Peyer's patch (tissue), 4 donors: ENCODE measurements around the gene GTF3C2. TPM values are rescaled to one million over a fixed set of nuclear protein-coding genes. Genes with fewer than 3 reads are reported as not detected.
"Not testable (repeated sequence)": the region's sequence is repeated elsewhere in the genome, so short reads cannot be mapped to it uniquely, and the experiment has no call there.

Source experiments
- DNase-seq, 3 donors: peaks; one replicate each; pipeline ENCODE4 v3.0.0-alpha.2; 2017 to 2019
- H3K27ac ChIP-seq, 4 donors: fragments of 200-600 bp; sonication (generic); one replicate each; pipeline ENCODE4 v1.5.1; 2016 to 2019
- H3K27me3 ChIP-seq, 2 donors: fragments of 200-600 bp; sonication (generic); one replicate each; pipeline ENCODE4 v1.5.1; 2019
- H3K36me3 ChIP-seq, 3 donors: fragments of 200-600 bp; sonication (generic); one replicate each; pipeline ENCODE4 v1.5.1; 2016 to 2019
- H3K4me1 ChIP-seq, 4 donors: fragments of 200-600 bp; sonication (generic); one replicate each; pipeline ENCODE4 v1.5.1; 2016 to 2019
- H3K4me3 ChIP-seq, 4 donors: fragments of 200-600 bp; sonication (generic); 1 replicate in 3 of 4; 2 replicates in 1 of 4; pipeline ENCODE4 v1.5.1; 2016 to 2019; ENCODE audit warnings: mild to moderate bottlenecking in 1 of 4
- H3K9me3 ChIP-seq, 4 donors: fragments of 200-600 bp; sonication (generic); one replicate each; pipeline ENCODE4 v1.5.1; 2016 to 2019; ENCODE audit warnings: mild to moderate bottlenecking in 1 of 4
- CTCF ChIP-seq, 6 experiments: fragments of 450-650 bp in 4 of 6; fragments of 200-600 bp in 2 of 6; sonication (generic) in 1 of 6; IDR thresholded peaks; one replicate each; pipeline ENCODE4 v1.5.1; 2017 to 2019; ENCODE audit warnings: antibody characterized with exemption in 6 of 6, mild to moderate bottlenecking in 3 of 6, moderate library complexity in 1 of 6
- POLR2A ChIP-seq, 2 donors: fragments of 450-650 bp; IDR thresholded peaks; one replicate each; pipeline ENCODE4 v1.5.1; 2017; ENCODE audit warnings: antibody characterized with exemption in 2 of 2, mild to moderate bottlenecking in 2 of 2, moderate library complexity in 2 of 2
- total RNA-seq, 4 donors: library from RNA; depleted of rRNA; stranded (reverse); fragments of >200 nt; gene quantifications; one replicate each; pipeline ENCODE4 v1.1.0, GENCODE V29; 2016

GTF3C2 gene
- total RNA-seq, 4 donors from 2014 or later = 59.0 to 111 (median 74.6) TPM

GRCh38 chr2:27322301-27322765 lies 34.2 kb downstream of the GTF3C2 start:
- H3K9me3 ChIP-seq = no peaks in the 10 kb centered on the region
- no peak for TF ChIP-seq POLR2A (IDR thresholded peaks at IDR 0.05)
- no peak for TF ChIP-seq CTCF (IDR thresholded peaks at IDR 0.05)
- peak in 2 of 3 donors; percentile 24 to 54 for DNase-seq
- H3K27ac ChIP-seq = peak overlapping the region; percentile 86 to 94 (median 90)
- H3K4me3 ChIP-seq = peak overlapping the region; percentile 65 to 95 (median 78)
- peaks cover 0 to 14% (median 0%) of the 10 kb centered on the region in 3 donors for H3K36me3 ChIP-seq
- peaks cover 0 to 21% (median 6%) of the 10 kb centered on the region in 4 donors for H3K4me1 ChIP-seq
- H3K27me3 ChIP-seq = no peaks in the 10 kb centered on the region

- Histone ChIP-seq H3K4me1 (peaks cover 0 to 21% (median 6%) of the 10 kb centered on the region in 4 donors), H3K4me3 (peak overlapping the region in 1 of 4 donors; percentile 15), H3K27ac (peak overlapping the region in 2 of 4 donors; percentile 4 to 63), H3K27me3 (no peaks in the 10 kb centered on the region), H3K9me3 (no peaks in the 10 kb centered on the region), H3K36me3 (peaks cover 0 to 2% (median 0%) of the 10 kb centered on the region in 3 donors)
- TF ChIP-seq POLR2A (IDR thresholded peaks at IDR 0.05) (no peak), CTCF (IDR thresholded peaks at IDR 0.05) (peak in 4 of 6 experiments; percentile 12 to 70 (median 66))
- DNase-seq = peak; percentile 19 to 86 (median 79)
Measured at GRCh38 chr2:27320958-27321543, 35.5 kb downstream of the GTF3C2 start.

- H3K36me3 ChIP-seq, H3K27ac ChIP-seq, H3K27me3 ChIP-seq, DNase-seq, H3K4me3 ChIP-seq, H3K9me3 ChIP-seq: not testable (repeated sequence)
- peaks cover 0 to 21% (median 6%) of the 10 kb centered on the region in 4 donors for H3K4me1 ChIP-seq
Measured at GRCh38 chr2:27319839-27320238, 36.7 kb downstream of the GTF3C2 start.

GRCh38 chr2:27316655-27317412 lies 39.7 kb downstream of the GTF3C2 start:
- Histone ChIP-seq H3K9me3 (no peaks in the 10 kb centered on the region), H3K27me3 (no peaks in the 10 kb centered on the region), H3K4me1 (peaks cover 0 to 7% (median 3%) of the 10 kb centered on the region in 4 donors), H3K27ac (no peak overlapping the region), H3K4me3 (no peak overlapping the region), H3K36me3 (no peaks in the 10 kb centered on the region)
- TF ChIP-seq POLR2A (IDR thresholded peaks at IDR 0.05) = no peak
- no peak for TF ChIP-seq CTCF (IDR thresholded peaks at IDR 0.05)
- DNase-seq = no peak

- Histone ChIP-seq H3K27me3 (no peaks in the 10 kb centered on the region), H3K27ac (no peak overlapping the region), H3K4me3 (no peak overlapping the region), H3K36me3 (no peaks in the 10 kb centered on the region), H3K9me3 (no peaks in the 10 kb centered on the region), H3K4me1 (no peaks in the 10 kb centered on the region)
- DNase-seq = no peak
- TF ChIP-seq CTCF (IDR thresholded peaks at IDR 0.05) = no peak
Measured at GRCh38 chr2:27315122-27315521, 41.4 kb downstream of the GTF3C2 start.

GRCh38 chr2:27314709-27315108 lies 41.9 kb downstream of the GTF3C2 start:
- Histone ChIP-seq H3K4me3 (no peak overlapping the region), H3K9me3 (no peaks in the 10 kb centered on the region), H3K27ac (no peak overlapping the region), H3K4me1 (no peaks in the 10 kb centered on the region), H3K36me3 (peaks cover 0 to 2% (median 0%) of the 10 kb centered on the region in 3 donors), H3K27me3 (no peaks in the 10 kb centered on the region)
- no peak for DNase-seq
- TF ChIP-seq POLR2A (IDR thresholded peaks at IDR 0.05) (no peak), CTCF (IDR thresholded peaks at IDR 0.05) (no peak)
